T1000 (cell line): ENCODE measurements around the gene LENG8.
A peak's percentile ranks its signal among the peaks of the same experiment; 100 is the strongest.

Source experiments
- DNase-seq: peaks from one replicate; lab custom pipeline; 2025; ENCODE audit warnings: mixed read lengths; lab: John Stamatoyannopoulos, UW

The LENG8 gene

DNA sequence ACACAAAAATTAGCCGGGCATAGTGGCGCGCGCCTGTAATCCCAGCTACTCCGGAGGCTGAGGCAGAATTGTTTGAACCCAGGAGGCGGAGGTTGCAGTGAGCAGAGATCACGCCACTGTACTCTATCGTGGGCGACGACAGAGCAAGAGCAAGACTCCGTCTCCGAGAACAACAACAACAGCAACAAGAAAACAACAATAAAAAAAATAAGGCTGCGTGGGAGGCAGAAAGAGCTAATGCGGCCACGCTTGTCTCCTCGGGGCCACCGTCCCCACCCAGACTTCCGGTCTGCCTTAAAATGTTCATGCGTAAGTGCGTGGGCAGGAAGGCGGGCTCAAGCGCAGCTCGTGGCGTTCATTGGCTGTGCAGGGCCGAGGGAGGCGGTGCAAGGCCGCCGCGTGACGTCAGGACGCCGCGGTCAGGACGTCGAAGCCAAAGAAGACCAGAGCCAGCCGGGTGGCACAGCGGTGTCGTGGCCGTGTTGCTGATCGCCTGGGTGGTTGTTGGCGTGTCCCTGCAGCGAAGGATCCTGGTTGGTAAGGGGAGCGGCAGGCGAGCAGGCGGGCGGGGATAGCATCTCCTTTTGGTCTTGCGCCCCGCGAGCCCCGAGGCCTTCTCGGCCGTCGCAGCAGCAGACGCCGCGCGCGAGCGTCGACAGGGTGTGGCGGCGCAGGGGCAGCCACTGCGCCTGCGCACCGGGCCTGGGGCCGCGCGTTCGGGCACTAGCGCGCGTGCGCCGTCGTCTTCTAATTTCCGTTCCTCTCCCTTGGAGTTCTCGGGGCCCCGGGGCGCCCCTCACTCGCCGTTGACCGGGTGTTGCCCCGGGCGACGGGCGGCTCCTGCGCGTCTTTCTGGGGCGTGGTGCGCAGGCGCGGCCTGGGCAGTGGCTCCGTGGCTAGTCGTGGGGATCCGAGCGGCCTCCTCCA is at the start of gene LENG8:
TSS of gene LENG8 (plus strand) at position 426 of the 927 bp plus-strand sequence. CDS start 2,146 bp downstream, outside the sequence.
- peak; percentile 93 for DNase-seq

DNA sequence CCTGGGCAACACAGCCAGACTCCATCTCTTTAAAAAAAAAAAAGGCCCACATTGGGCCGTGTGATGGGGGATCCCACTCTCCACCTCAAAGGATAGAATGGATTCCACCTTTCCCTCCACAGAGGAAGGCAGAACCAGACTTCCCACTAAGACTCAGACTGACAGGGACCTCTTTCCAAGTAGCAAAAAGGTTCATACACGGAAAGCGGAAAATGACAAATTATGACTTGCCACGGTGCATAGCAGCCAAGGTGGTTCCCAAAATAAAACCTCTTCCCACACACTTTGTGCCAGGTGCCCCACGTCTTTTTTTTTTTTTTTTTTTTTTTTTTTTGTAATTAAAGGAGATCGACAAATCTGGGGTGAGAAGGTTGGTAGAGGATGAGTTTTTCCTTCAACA is 48.1 kb upstream of the LENG8 start:
- no peak for DNase-seq

DNA sequence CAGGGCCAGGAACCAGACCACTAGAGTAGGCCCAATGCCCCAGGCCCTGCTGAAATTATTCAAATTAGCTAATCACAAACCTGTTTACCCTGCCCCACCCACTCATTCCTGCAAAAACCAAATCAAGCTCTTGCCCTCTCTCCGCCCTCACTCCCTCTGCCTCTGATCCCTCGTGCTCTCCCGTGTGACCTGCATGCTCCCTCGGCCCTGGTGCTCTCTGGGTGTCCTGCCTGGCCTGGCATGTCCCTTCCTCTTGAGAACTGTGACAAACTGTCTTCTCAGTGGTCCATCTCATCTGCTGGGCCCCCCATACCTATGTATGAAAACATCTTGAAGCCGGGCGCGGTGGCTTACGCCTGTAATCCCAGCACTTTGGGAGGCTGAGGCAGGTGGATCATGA is 45.9 kb upstream of the LENG8 start:
- DNase-seq, result no peak

GRCh38 chr19:54405628-54406027 is 43.4 kb upstream of the LENG8 start:
- no peak for DNase-seq

- no peak for DNase-seq
These were observed 41.2 kb upstream of the LENG8 start for GRCh38 chr19:54407780-54408179.

DNA sequence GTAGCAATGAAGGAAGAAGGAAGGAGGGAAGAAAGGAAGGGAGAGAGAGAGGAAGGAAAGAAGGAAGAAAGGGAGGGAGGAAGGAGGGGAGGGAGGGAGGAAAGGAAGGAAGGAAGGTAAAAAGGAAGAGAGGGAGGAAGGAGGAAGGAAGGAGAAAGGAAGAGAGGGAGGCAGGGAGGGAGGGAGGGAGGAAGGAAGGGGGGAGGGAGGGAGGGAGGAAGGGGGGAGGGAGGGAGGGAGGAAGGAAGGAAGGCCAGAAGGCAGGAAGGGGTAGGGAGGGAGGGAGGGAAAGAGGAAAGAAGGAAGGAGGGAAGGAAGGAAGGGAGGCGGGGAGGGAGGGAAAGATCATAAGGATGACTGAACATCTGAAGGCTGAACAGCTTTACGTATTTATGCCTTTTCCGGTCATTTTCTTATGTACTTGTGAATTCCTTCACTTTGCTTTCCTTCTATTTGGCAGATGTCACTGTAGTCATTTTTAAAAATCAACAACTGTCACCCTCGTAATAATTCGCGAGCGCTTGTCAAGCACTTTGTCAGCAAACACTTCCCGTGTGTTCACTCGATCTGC is 40.5 kb upstream of the LENG8 start:
- no peak for DNase-seq

DNA sequence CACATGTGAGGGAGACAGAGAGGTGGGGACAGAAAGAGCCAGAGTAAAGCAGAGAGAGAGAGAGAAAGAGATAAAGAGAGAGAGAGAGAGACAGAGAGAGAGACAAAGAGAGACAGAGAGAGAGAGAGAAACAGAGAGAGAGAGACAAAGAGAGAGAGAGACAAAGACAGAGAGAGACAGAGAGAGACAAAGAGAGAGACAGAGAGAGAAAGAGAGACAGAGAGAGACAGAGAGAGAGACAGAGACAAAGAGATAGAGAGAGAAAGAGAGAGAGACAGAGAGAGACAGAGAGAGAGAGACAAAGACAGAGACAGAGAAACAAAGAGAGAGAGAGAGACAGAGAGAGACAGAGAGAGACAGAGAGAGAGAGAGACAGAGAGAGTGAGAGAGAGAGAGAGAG is 38.0 kb upstream of the LENG8 start:
- no peak for DNase-seq

DNA sequence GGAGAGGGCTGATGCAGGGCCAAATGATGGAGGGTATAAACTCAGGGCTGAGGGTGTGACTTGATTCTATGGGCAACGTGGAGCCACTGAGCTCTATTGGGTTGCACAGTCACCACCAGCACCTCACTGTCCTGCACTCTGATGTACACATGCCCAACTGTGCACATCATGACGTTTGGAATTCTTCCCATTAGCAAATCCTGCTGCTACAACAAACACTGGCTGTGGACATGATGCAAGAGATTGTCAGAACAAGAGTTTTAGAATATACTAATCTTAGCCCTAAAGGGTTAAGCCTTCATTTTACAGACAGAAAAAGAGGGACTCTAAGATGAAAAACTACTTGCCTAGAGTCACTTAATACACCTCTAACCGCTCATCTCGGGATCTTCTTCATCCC is 36.1 kb upstream of the LENG8 start:
- no peak for DNase-seq

DNA sequence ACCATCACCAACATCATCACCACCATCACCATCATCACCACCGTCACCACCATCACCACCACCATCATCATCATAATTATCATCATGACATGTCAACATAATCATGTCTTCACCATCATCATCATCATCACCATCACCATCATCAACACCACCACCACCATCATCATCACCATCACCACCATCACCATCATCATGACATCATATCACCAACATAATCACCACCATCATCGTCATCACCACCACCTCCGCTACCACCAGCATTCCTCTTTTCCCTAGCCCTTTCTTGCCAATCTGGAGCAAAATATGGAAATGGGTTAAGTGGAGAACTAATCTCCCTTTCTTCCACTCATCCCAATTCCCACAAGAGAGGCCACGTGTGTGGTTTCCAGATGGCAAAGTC is 34.8 kb upstream of the LENG8 start:
- no peak for DNase-seq

DNA sequence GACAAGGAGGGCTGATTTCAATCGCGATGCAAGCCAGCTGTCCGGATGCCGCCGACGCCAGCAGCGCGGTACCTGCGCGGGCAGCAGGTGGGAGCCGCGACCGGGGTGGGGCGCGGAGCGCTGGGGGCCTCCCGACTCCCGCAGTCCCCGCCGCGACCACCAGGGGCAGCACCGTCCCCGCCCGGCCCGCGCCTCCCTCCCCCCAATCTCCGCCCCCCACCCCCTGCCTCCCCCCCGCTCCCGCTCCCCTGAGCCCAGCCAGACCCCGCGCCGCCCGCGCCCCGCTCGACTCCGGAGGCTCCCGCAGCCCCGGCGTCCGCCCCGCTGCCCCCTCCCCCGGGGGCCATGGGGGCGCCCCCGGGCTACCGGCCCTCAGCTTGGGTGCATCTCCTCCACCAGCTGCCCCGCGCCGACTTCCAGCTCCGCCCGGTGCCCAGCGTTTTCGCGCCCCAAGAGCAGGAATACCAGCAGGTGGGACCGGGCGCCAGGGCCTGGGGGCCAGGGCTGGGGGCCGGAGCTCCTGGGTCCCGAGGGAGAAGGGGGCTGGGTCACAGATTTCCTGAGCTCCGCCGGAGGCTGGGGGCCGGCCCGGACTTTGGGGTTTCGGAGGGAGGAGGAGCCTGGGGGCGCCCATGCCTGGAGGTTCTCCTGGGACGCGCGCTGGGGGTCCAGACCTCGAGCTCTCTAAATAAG is 33.6 kb upstream of the LENG8 start, which contains the start of gene TTYH1:
TSS of gene TTYH1 (plus strand) at position 257 of the 693 bp plus-strand sequence. CDS start at position 346, 89 bp downstream.
- no peak for DNase-seq

- no peak for DNase-seq
These were observed 32.9 kb upstream of the LENG8 start for GRCh38 chr19:54415901-54416673.

DNA sequence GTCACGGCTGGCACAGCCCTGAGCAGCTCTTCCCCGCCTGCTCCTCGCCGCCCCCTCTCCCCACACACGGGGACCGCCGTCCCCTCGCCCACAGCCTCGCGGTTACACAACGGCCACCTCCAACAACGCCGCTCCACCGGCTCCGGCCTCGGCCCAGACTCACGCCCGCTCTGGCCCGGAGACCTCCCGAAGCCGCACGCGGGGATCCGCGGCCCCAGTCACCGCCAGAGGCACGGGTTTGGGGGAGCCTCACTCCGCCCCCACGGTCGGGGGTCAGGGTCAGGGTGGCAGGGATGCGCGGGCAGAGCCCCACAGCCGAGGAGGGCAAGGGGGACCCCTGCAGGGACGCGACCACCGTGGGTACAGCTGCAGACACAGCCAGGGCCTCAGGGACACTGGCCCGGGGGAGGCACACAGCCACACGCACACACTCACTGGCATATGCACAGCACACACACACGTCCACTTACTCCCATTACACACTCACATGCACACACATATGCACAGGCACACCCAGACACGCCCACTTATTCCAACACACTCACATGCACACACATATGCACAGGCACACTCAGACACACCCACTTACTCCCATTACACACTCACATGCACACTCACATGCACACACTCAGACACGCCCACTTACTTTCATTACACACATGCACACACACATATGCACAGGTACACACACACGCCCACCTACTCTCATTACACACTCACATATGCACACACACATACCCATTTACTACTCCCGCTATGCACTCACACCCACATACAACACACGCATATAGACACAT is 32.1 kb upstream of the LENG8 start:
- DNase-seq, result no peak

GRCh38 chr19:54418030-54418929 is 30.7 kb upstream of the LENG8 start:
- DNase-seq, result no peak

GRCh38 chr19:54418930-54419800 is 29.8 kb upstream of the LENG8 start:
- DNase-seq, result no peak

DNA sequence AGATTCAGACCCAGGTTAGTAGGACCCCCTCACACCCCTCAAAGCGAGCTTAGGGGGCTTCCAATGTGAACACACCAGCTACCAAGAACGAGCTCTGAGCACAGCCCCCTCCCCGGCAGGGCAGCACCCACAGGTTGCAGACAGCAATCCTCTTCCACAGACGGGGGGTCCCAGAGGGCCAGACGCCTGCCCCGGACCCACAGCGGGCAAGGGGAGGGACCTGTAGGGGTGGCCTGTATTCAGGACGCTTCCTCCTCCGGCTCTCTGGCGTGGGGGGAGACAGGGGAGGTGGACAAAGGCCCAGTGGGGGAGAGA is 29.0 kb upstream of the LENG8 start:
- no peak for DNase-seq

DNA sequence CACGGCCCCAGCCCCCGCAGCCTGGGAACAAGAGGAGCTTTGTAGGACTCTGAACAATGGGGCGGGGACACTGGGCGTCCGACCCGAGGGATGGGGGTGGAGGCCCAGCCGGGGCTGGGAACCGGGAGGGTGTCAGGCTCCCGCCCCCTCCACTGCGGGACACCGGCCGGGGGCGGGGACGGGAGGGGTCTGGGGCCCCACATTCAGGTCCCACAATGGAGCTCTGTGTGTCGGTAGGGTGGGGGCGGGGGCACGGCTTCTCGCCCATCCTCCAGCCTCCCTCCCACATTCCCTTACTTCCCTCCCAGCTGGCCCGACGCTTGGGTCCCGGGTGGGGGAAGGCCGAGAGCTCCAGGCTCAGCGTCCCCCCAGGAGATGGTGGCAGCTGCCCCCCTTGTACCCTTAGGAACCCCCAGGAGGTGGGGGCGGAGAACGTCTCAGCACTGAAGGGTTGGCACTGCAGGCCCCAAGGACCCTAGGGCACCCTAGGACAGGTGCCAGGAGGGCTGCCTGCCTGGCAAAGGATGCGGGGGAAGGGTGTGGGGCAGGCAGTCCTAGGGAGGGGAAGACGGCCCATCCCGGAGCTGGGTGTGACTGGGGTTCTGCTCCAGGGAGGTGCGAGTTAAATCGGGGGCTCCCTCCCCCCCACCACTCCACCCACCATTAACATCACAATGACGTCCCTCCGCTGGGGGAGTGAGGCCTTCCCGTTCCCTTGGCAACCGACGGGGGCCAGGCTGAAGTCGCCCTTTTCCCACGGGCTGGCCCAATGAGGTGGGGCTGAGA is 28.4 kb upstream of the LENG8 start:
- no peak for DNase-seq

GRCh38 chr19:54421169-54421516 is 27.9 kb upstream of the LENG8 start:
- DNase-seq, result no peak

- no peak for DNase-seq
These were observed 27.5 kb upstream of the LENG8 start for GRCh38 chr19:54421521-54421920.

DNA sequence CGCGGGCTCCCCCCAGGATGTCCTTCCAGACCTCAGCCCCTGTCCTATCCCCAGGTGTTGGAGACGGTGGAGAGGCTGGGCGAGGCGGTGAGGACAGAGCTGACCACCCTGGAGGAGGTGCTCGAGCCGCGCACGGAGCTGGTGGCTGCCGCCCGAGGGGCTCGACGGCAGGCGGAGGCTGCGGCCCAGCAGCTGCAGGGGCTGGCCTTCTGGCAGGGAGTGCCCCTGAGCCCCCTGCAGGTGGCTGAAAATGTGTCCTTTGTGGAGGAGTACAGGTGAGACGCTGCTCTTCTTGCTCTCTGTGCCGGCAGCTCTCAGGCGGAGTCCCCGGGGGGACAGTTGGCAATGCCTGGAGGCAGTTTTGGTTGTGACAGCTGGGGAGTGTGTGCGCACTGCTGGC is 26.9 kb upstream of the LENG8 start:
- DNase-seq, result no peak
